Measurements from ENCODE around the gene ZDHHC20.

The ZDHHC20 gene

DNA sequence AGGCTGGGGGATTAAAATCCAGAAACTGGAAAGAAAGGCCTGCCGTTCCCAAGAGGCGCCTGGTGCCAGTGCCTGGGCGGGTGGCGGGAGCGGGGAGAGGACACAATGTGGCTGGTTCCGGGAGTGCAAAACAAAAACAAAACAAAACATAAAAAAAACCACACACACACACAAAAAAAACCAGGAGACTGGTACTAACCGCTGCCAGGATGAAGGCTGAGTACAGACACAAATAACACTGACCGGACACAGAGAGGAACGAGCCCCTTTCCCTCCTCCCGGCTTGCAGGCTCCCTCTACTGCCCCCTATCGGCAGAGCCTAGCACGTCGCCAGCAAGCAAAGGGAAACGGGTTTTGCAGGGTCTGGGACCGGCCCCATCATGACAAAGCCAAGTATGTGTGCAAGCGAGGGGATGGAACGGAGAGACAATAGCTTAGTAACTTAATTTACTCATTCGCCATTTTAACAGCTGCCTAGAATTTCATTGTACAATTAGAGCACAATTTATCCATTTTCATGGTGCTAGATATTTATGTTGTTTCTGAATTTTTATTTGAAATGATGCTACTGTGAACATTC, 17.9 kb upstream of the ZDHHC20 start (continued):
- TF ChIP-seq, protein P1, sequence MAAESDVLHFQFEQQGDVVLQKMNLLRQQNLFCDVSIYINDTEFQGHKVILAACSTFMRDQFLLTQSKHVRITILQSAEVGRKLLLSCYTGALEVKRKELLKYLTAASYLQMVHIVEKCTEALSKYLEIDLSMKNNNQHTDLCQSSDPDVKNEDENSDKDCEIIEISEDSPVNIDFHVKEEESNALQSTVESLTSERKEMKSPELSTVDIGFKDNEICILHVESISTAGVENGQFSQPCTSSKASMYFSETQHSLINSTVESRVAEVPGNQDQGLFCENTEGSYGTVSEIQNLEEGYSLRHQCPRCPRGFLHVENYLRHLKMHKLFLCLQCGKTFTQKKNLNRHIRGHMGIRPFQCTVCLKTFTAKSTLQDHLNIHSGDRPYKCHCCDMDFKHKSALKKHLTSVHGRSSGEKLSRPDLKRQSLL (tag by site-specific recombination; IDR thresholded peaks at IDR 0.05): no peak
- TF ChIP-seq, protein P2, sequence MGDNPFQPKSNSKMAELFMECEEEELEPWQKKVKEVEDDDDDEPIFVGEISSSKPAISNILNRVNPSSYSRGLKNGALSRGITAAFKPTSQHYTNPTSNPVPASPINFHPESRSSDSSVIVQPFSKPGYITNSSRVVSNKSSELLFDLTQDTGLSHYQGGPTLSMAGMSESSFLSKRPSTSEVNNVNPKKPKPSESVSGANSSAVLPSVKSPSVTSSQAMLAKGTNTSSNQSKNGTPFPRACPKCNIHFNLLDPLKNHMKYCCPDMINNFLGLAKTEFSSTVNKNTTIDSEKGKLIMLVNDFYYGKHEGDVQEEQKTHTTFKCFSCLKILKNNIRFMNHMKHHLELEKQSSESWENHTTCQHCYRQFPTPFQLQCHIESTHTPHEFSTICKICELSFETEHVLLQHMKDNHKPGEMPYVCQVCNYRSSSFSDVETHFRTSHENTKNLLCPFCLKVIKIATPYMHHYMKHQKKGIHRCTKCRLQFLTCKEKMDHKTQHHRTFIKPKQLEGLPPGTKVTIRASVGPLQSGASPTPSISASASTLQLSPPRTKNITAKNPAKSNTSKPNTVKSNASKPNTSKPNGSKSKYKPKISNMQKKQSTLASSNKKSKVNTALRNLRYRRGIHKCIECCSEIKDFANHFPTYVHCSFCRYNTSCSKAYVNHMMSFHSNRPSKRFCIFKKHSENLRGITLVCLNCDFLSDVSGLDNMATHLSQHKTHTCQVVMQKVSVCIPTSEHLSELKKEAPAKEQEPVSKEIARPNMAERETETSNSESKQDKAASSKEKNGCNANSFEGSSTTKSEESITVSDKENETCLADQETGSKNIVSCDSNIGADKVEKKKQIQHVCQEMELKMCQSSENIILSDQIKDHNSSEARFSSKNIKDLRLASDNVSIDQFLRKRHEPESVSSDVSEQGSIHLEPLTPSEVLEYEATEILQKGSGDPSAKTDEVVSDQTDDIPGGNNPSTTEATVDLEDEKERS (tag by site-specific recombination; IDR thresholded peaks at IDR 0.05): no peak
- TF ChIP-seq MEIS1 (CRISPR knock-in tag; IDR thresholded peaks at IDR 0.05; ENCODE audit: borderline replicate concordance): no peak
- no peak for TF ChIP-seq ZNF24 (tag by site-specific recombination; IDR thresholded peaks at IDR 0.05)
- no peak for TF ChIP-seq ZNF791 (tag by site-specific recombination; IDR thresholded peaks at IDR 0.05)
- TF ChIP-seq KLF9 (tag by site-specific recombination; IDR thresholded peaks at IDR 0.05; ENCODE audit: low read depth): no peak
- no peak for TF ChIP-seq ZNF830 (tag by site-specific recombination; IDR thresholded peaks at IDR 0.05; ENCODE audit: low read depth)
- no peak for TF ChIP-seq ZNF610 (tag by site-specific recombination; IDR thresholded peaks at IDR 0.05; ENCODE audit: borderline replicate concordance)
- TF ChIP-seq, protein P3, sequence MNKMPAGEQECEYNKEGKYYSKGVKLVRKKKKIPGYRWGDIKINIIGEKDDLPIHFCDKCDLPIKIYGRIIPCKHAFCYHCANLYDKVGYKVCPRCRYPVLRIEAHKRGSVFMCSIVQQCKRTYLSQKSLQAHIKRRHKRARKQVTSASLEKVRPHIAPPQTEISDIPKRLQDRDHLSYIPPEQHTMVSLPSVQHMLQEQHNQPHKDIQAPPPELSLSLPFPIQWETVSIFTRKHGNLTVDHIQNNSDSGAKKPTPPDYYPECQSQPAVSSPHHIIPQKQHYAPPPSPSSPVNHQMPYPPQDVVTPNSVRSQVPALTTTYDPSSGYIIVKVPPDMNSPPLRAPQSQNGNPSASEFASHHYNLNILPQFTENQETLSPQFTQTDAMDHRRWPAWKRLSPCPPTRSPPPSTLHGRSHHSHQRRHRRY (tag by site-specific recombination; IDR thresholded peaks at IDR 0.05): no peak
- TF ChIP-seq, protein P4, sequence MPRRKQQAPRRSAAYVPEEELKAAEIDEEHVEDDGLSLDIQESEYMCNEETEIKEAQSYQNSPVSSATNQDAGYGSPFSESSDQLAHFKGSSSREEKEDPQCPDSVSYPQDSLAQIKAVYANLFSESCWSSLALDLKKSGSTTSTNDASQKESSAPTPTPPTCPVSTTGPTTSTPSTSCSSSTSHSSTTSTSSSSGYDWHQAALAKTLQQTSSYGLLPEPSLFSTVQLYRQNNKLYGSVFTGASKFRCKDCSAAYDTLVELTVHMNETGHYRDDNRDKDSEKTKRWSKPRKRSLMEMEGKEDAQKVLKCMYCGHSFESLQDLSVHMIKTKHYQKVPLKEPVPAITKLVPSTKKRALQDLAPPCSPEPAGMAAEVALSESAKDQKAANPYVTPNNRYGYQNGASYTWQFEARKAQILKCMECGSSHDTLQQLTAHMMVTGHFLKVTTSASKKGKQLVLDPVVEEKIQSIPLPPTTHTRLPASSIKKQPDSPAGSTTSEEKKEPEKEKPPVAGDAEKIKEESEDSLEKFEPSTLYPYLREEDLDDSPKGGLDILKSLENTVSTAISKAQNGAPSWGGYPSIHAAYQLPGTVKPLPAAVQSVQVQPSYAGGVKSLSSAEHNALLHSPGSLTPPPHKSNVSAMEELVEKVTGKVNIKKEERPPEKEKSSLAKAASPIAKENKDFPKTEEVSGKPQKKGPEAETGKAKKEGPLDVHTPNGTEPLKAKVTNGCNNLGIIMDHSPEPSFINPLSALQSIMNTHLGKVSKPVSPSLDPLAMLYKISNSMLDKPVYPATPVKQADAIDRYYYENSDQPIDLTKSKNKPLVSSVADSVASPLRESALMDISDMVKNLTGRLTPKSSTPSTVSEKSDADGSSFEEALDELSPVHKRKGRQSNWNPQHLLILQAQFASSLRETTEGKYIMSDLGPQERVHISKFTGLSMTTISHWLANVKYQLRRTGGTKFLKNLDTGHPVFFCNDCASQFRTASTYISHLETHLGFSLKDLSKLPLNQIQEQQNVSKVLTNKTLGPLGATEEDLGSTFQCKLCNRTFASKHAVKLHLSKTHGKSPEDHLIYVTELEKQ (tag by site-specific recombination; IDR thresholded peaks at IDR 0.05; ENCODE audit: borderline replicate concordance): no peak
- TF ChIP-seq ZNF266 (tag by site-specific recombination; IDR thresholded peaks at IDR 0.05; ENCODE audit: low read depth): no peak
- TF ChIP-seq, protein P5, sequence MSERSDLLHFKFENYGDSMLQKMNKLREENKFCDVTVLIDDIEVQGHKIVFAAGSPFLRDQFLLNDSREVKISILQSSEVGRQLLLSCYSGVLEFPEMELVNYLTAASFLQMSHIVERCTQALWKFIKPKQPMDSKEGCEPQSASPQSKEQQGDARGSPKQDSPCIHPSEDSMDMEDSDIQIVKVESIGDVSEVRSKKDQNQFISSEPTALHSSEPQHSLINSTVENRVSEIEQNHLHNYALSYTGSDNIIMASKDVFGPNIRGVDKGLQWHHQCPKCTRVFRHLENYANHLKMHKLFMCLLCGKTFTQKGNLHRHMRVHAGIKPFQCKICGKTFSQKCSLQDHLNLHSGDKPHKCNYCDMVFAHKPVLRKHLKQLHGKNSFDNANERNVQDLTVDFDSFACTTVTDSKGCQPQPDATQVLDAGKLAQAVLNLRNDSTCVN (tag by site-specific recombination; optimal IDR thresholded peaks at IDR 0.05): no peak
- TF ChIP-seq, protein P6, sequence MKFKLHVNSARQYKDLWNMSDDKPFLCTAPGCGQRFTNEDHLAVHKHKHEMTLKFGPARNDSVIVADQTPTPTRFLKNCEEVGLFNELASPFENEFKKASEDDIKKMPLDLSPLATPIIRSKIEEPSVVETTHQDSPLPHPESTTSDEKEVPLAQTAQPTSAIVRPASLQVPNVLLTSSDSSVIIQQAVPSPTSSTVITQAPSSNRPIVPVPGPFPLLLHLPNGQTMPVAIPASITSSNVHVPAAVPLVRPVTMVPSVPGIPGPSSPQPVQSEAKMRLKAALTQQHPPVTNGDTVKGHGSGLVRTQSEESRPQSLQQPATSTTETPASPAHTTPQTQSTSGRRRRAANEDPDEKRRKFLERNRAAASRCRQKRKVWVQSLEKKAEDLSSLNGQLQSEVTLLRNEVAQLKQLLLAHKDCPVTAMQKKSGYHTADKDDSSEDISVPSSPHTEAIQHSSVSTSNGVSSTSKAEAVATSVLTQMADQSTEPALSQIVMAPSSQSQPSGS (tag by site-specific recombination; IDR thresholded peaks at IDR 0.05; ENCODE audit: low read depth): no peak
- TF ChIP-seq ZNF140 (tag by site-specific recombination; IDR thresholded peaks at IDR 0.05): no peak
- no peak for TF ChIP-seq KLF8 (tag by site-specific recombination; IDR thresholded peaks at IDR 0.05)
- no peak for TF ChIP-seq PRDM1 (tag by site-specific recombination; IDR thresholded peaks at IDR 0.05)
- TF ChIP-seq, protein P7, sequence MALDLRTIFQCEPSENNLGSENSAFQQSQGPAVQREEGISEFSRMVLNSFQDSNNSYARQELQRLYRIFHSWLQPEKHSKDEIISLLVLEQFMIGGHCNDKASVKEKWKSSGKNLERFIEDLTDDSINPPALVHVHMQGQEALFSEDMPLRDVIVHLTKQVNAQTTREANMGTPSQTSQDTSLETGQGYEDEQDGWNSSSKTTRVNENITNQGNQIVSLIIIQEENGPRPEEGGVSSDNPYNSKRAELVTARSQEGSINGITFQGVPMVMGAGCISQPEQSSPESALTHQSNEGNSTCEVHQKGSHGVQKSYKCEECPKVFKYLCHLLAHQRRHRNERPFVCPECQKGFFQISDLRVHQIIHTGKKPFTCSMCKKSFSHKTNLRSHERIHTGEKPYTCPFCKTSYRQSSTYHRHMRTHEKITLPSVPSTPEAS (tag by site-specific recombination; IDR thresholded peaks at IDR 0.05): peak; percentile 17; the same call in 1 of the 2 replicates
- TF ChIP-seq ZNF416 (tag by site-specific recombination; IDR thresholded peaks at IDR 0.05): no peak
- TF ChIP-seq ZNF155 (tag by site-specific recombination; IDR thresholded peaks at IDR 0.05): no peak
- TF ChIP-seq ZNF10 (tag by site-specific recombination; IDR thresholded peaks at IDR 0.05): no peak
- no peak for TF ChIP-seq SP3 (tag by site-specific recombination; IDR thresholded peaks at IDR 0.05)
- TF ChIP-seq ZNF768 (tag by site-specific recombination; IDR thresholded peaks at IDR 0.05): no peak
- no peak for TF ChIP-seq ZNF792 (tag by site-specific recombination; IDR thresholded peaks at IDR 0.05)
- no peak for TF ChIP-seq ZFP3 (tag by site-specific recombination; IDR thresholded peaks at IDR 0.05; ENCODE audit: low read depth)
- TF ChIP-seq, protein P8, sequence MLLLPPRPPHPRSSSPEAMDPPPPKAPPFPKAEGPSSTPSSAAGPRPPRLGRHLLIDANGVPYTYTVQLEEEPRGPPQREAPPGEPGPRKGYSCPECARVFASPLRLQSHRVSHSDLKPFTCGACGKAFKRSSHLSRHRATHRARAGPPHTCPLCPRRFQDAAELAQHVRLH (tag by site-specific recombination; IDR thresholded peaks at IDR 0.05): peak; percentile 92
- TF ChIP-seq ZNF394 (tag by site-specific recombination; IDR thresholded peaks at IDR 0.05; ENCODE audit: borderline replicate concordance): no peak
- no peak for TF ChIP-seq ZBTB7A (tag by site-specific recombination; IDR thresholded peaks at IDR 0.05; ENCODE audit: low read depth)

Data from HEK293 (cell line).